Right kidney (tissue), 9 donors: ENCODE results near the gene ZGPAT.
"Not testable (repeated sequence)": the region's sequence is repeated elsewhere in the genome, so short reads cannot be mapped to it uniquely, and the experiment has no call there.

Source experiments
- DNase-seq: peaks from one replicate; pipeline ENCODE4 v3.0.0-alpha.2; 2016
- long read RNA-seq, 8 donors: transcript quantifications; one replicate each; lab custom pipeline, GENCODE V29; 2026

ZGPAT gene, protein sequence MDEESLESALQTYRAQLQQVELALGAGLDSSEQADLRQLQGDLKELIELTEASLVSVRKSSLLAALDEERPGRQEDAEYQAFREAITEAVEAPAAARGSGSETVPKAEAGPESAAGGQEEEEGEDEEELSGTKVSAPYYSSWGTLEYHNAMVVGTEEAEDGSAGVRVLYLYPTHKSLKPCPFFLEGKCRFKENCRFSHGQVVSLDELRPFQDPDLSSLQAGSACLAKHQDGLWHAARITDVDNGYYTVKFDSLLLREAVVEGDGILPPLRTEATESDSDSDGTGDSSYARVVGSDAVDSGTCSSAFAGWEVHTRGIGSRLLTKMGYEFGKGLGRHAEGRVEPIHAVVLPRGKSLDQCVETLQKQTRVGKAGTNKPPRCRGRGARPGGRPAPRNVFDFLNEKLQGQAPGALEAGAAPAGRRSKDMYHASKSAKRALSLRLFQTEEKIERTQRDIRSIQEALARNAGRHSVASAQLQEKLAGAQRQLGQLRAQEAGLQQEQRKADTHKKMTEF
- long read RNA-seq, donor 1, partial matches to known transcripts, result 7 of 14 reads
- long read RNA-seq, donor 1, other reads (novel, unspliced or antisense), result 0 of 14 reads
- long read RNA-seq, donor 2, partial matches to known transcripts, result 0 of 3 reads
- long read RNA-seq, donor 2, other reads (novel, unspliced or antisense), result 0 of 3 reads
- long read RNA-seq, donor 3, partial matches to known transcripts, result 0 of 2 reads
- long read RNA-seq, donor 3, other reads (novel, unspliced or antisense), result 0 of 2 reads
- long read RNA-seq, donor 4, partial matches to known transcripts, result 7 of 12 reads
- long read RNA-seq, donor 4, other reads (novel, unspliced or antisense), result 0 of 12 reads
- long read RNA-seq, donor 5, partial matches to known transcripts, result 0 of 21 reads
- long read RNA-seq, donor 5, other reads (novel, unspliced or antisense), result 14 of 21 reads
- long read RNA-seq, donor 6, partial matches to known transcripts, result 10 of 14 reads
- long read RNA-seq, donor 6, other reads (novel, unspliced or antisense), result 0 of 14 reads
- long read RNA-seq, donor 7, partial matches to known transcripts, result 7 of 13 reads
- long read RNA-seq, donor 7, other reads (novel, unspliced or antisense), result 0 of 13 reads
- long read RNA-seq, donor 8, partial matches to known transcripts, result 0 of 4 reads
- long read RNA-seq, donor 8, other reads (novel, unspliced or antisense), result 0 of 4 reads

- peak; percentile 89 for DNase-seq
These were observed at the start of gene ZGPAT, which contains the start of gene ARFRP1 for GRCh38 chr20:63707558-63708300. TSS of gene ZGPAT (plus strand) at chr20:63708039. CDS start at chr20:63708581, 542 bp downstream. TSS of gene ARFRP1 (minus strand) at chr20:63707976. CDS start at chr20:63707091, 885 bp downstream.

DNA sequence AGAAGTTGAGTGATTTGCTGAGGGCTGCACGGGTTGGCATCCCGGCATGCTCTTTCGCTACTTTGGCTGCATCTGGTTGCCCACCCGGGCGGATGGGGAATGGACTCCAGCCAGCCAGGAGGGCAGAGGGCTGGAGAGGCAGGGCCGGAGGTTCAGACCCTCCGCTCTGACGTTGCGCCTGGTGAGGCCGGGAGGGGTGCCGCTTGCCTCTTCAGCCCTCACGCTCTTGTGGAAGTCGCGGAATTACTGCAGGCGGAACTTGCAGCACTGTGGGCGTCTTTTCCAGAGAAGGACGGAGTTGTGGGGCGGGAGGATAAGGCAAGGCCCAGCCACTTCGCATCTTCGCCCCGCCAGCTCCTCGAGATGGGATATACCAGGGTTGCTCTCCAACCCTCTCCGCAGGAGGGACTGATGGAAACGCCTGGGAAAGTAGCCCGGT is 49.1 kb upstream of the ZGPAT start:
- no peak for DNase-seq

GRCh38 chr20:63659370-63659769 is 48.5 kb upstream of the ZGPAT start:
- no peak for DNase-seq

DNA sequence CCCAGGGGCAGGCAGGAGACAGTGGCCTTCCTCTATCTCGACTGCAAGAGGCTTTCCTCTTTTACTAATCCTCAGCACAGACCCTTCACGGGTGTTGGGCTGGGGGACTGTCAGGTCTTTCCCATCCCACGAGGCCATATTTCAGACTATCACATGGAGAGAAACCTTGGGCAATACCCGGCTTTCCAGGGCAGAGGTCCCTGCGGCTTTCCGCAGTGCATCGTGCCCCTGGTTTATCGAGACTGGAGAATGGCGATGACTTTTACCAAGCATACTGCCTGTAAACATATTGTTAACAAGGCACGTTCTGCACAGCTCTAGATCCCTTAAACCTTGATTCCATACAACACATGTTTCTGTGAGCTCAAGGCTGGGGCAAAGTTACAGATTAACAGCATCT is 47.7 kb upstream of the ZGPAT start:
- DNase-seq, result not testable (repeated sequence)

DNA sequence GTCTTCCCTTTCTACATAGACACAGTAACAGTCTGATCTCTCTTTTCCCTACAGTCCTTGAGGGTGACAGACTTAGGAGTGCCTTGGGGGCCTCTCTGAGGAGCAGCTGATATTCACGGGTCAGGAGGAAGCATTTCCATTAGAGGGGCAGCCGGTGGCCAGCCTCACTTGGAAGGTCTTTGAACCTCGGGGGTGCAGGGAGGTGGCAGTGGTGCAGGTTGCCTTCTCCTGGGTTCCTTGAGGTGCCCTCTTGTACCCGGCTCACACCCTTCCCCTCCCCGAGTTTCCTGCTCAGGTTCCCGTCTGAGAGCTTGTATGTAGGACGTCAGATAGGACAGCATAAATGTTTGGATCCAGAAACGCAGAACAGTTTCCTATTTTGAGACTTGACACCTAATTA is 47.2 kb upstream of the ZGPAT start:
- DNase-seq, result no peak

DNA sequence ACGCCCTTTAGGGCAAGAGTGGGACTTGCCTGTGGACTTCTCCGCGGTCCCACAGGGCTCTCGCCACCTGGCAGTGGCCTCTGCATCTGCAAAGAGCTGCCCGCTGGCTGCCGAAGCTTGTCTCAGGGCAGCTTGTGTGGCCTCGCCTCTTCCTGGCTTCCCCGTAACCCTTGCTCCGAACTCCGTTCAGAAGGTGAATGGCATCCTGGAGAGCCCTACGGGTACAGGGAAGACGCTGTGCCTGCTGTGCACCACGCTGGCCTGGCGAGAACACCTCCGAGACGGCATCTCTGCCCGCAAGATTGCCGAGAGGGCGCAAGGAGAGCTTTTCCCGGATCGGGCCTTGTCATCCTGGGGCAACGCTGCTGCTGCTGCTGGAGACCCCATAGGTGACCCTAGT is 46.7 kb upstream of the ZGPAT start:
- no peak for DNase-seq

- no peak for DNase-seq
These were observed 45.7 kb upstream of the ZGPAT start for GRCh38 chr20:63661959-63662812.

DNA sequence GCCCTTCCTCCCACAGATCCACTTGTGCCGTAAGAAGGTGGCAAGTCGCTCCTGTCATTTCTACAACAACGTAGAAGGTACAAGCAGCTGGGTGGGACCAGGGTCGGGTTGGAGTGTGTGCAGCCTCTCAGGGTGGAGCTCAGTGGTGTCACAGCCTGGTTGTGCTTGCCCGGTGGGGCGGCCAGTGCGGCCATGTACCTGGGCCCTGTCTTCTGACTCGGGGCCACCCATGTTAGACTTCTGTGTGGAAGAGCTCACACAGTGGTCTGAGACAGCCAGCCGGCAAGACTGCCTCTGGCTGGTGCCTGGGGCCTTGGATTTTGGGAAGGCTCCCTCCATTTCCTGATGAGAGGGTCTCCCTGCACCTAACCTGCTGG is 45.0 kb upstream of the ZGPAT start:
- no peak for DNase-seq

DNA sequence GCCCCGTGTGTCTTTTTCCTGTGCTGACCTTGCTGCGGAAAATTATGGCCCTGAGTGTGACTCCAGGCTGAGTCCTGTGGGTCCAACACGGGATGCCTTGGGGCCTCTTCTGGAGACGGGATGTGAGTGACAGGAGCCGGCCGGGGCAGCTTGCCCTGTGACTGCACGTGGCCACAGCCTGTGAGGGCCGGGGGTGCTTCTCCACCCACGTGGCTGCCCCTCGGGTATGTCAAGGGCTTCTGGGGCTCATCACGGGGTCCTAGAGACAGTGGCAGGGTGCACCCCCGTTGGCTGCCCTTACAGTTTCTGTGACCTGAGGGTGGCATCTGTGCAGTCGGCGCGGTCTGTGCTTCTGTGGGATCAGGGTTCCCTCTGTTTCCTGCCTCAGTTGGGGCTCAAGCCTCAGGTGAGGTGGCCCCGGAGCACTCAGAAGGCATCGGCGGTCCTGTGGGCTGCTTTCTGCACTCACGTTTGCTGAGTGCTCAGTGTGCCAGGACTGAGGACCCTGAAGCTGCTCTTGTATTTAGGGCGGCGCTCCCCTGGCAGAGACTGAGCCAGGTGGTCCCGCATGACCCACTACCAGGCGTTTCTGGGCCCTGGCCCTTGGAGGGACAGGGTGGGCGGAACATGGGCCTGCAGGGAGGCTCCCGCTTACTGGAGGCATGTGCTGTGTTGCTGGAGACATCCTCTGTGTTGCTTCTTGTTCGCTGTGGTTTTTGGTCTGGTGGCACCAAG is 44.3 kb upstream of the ZGPAT start:
- no peak for DNase-seq

- DNase-seq, result no peak
These were observed 43.5 kb upstream of the ZGPAT start for GRCh38 chr20:63664143-63664851.

DNA sequence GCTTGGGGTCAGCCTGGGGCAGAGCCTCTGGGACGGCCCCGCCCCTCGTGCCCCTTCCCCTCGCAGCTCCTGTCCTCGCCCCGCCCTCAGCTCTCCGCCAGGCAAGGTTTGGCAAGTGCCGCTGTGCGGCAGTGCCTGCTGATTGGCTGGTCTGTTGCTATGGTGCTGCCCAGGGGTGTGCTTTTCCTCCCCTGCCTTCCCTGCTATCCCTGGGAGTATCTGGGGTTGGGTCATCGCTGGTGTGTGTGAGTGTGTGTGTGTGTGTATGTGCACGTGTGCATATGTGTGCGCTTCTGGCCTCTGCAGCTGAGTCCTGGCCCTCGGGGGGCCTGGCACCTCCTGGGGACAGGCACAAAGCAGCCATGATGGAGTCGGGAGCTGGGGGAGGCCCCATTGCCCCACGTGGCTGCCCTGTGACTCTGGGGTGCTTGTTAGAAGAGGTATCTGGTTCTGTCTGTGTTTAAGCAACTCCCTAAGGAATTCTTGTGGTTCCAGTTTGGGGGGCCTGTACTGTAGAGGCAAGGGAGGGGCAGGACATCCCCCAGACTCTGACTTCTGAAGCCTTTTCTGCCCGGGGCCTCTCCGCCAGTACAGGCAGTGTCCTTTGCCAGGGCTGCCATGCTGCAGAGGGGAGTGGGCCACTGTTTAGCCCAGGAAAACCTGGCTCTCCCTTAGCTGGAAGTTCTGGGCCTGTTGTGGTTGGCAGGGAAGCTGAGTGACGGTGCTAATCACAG is 42.8 kb upstream of the ZGPAT start:
- no peak for DNase-seq

DNA sequence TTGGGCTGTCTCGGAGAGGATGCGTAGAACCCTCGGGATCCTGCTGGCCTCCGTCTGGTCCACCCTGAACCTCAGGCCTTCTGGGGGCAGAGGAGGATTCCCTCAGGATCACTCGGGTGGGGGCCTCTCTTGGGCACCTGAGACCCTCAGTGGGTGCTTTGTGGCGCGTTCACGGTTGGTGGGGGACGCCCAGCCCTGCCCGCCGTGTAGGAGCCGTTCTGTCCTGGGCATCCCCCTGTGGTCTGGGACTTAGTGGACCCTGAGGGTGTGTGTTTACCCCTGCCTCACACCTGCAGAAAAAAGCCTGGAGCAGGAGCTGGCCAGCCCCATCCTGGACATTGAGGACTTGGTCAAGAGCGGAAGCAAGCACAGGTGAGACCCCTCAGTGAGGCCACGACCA is 42.1 kb upstream of the ZGPAT start:
- no peak for DNase-seq

GRCh38 chr20:63667858-63668257 is 40.0 kb upstream of the ZGPAT start:
- no peak for DNase-seq

- DNase-seq, result no peak
These were observed 39.5 kb upstream of the ZGPAT start for GRCh38 chr20:63668351-63668750.

- not testable (repeated sequence) for DNase-seq
These were observed 36.1 kb upstream of the ZGPAT start for GRCh38 chr20:63671695-63672094.

DNA sequence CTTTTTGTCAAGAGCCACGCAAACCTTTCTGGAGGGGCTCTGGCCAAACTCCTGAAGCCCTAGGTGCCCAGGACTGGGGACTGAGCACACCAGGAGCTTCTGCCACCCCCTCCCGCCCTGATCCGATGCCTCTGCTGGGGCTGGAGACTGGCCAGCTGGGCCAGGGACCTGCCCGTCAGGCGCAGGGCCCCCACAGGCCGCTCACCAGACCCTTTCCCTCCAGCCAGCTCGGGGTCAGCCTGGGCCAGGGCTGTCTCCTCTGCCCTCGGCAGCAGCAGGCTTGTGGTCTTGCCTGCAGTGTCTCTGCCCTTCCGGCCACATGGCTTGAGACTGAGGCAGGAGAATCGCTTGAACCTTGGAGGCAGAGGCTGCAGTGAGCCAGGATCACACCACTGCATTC is 35.2 kb upstream of the ZGPAT start:
- DNase-seq, result no peak

- no peak for DNase-seq
These were observed 33.9 kb upstream of the ZGPAT start for GRCh38 chr20:63673951-63674350.

DNA sequence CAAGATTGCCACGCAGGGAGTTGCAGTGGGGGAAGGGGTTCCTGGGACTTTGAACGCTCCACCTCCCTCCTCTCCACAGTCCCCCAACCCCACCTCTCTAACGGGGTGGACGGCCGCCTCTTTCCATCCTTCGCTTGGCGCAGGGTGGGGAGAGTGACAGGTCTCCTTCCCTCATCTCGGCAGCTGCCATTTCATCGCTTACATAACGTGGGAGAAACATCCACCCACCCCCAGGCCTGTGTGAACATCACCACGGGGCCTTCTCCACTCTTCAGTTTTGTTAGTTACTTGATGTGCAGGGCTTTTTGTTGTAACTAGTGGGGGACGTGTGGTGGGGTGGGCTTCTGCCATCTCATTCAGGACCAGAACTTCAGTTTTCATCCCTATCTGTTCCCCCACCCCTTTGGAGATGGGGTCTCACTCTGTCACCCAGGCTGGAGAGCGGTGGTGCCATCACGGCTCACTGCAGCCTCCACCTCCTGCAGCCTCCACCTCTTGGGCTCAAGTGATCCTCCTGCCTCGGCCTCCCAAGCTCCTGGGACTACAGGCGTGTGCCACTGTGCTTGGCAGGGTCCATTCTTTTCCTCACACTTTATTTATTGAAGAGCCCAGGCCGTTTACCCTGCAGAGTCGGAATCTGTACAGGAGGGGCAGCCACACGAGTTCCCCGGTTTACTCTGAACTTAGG is 32.0 kb upstream of the ZGPAT start:
- no peak for DNase-seq
